ENCODE results near the gene THRAP3.

The THRAP3 gene

DNA sequence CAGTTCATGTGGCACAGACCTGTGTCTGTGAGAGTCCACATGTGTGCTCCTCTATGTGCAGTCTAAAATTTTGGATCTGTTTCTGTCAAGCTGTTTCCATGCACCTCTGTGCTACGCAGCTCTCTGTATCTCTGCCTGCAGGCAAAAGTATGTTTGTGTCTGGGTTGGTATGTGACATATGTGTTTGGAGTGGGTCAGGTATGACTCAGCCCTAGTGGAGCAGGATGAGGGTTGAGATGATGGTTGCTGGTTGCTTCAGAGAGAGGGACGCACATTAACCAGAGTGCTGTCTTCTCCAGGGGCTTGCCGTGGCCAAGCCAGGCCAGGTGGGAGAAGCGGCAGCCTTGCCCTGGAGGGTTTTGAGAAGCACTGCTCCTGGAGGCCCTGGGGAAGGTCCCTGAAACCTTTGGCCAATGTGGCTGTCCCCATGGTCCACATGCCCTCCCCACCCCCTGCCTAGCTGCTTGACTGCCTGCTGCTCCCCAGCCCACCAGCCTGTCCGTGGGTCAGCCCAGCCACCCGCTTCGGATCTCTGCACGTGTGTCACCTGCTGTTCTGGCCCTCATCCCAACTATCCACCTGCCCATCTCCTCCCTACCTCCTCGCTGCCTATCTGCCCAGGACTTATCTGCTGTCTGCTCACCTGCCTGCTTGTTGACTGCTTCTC is 103.3 kb downstream of the THRAP3 start:
- DNase-seq: peak; percentile 60

DNA sequence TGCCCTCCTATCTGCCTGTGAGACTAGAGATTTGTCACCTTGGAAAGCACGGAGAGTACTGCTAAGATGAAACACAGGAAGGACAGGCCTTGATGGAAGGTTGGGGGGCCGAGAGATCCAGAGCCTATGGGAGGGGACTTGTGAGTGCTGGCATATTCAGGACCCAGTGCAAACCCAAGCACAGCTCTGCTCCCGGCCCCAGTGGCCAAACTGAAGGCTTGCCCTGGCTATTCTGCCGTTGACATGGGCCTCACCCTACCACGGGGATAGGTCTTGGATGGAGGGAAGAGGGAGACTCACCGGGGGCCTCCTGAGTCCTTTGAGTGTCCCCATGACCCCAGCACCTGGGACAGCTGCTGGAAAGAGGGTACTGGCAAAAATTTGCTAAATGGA is 103.8 kb downstream of the THRAP3 start:
- DNase-seq: no peak

DNA sequence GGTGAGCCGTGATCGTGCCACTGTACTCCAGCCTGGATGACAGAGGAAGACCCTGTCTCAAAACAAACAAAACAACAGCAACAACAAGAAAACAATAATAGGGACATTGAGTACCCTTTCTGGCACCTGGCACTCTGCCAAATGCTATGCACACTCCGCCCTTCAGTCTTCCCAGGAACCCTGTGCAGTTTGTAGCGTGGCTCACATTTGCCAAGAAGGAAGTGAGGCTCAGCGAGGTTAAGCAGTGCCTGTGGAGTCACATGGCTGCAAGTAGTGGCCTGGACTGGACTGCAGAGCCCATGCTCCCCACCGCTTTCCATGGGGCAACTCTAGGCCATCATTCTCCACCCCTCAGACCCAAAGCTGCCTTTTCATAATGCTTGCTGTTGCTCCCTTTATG is 104.5 kb downstream of the THRAP3 start:
- DNase-seq: no peak

DNA sequence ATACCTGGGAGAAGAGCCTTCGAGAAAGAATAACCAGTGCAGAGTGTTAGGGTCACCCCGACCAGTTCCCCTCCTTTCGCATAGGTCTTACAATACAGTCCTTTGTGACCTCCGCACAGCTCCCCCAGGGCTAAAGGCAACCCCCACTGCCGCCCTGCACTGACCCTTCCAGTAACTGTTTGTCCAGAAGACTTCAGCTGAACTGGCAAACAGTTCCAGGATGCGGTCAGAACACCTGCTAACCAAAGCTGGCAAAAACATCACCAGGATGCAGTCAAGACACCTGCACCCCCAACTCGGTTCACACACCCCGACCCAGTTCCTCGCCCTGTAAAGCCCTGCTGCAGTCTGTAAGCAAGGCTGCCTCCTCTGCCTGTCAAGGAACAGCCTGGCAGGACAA is 105.6 kb downstream of the THRAP3 start:
- DNase-seq: no peak

DNA sequence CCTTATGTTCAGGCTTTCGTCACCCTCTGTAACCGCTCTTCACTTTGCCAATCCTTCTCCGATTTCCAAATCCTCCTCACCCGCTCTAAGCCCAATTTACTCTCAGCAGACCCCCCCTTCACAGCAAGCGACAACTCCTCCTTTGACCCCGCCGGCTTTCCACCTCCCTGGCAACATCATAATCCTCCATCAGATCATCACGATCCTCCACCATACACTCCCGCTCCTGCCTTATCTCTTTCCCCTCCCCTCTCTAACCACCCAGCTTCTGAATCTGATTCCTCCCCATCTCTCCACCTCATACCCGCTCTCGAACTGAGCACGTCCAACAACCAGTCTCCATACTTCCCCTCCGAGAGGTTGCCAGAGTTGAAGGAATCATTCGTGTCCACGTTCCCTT is 106.7 kb downstream of the THRAP3 start:
- no peak for DNase-seq

DNA sequence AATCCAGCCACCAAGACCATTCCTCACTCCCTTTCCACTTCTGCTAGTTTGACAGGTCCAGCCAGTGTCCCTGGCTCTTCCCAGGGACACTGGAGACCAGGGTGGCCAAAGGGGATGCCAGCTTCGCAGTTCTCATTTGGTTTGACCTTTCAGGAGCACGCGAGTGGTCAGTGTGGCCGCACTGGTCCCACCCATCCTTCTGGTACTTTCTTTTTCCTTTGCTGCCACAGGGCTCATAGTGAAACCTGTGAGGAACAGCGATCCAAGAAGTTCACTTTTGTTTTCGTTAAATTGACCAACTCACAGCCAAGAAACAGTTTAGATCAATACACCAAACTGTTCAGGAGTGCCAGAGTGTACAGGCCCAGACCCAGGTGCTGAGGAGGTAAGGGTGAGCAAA is 113.6 kb downstream of the THRAP3 start:
- no peak for DNase-seq

DNA sequence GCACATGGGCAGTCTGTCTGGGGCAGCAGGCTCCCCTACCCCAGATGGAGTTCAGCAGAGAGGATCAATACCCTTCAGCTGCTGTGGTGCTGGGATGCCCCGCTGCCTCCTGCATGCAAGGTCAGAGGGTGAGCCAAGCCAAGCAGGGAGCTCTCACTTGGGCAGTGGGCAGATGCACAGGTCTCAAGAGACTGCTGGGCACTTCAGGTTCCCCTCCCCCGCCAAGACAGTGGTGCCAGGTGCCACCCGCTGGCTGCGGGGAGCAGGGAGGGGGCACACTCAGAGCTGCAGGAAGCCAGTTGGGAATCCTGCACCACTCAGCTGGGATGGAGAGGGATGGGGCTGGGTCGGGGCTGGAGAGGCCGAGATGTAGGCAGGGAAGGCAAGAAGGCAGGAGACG is 115.0 kb downstream of the THRAP3 start:
- DNase-seq: no peak

DNA sequence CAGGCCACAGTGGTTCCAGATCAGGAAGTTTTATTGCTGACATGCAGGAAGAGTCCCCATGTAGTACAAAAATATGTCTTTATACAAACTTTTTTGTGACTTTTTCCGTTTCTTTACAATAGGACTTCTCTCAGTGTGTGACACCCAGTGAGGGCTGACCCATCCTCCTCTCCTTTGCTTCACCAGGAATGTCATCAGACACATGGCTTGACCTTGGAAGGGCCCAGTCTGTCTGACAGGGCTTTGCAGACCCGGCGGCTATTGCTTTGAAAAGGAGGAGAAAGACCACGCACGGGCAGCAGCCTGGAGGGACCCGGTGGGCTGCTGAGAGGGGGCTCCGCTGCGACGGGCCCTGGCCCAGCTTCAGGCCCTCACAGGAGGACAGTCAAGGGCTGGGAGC is 115.4 kb downstream of the THRAP3 start:
- DNase-seq: no peak

DNA sequence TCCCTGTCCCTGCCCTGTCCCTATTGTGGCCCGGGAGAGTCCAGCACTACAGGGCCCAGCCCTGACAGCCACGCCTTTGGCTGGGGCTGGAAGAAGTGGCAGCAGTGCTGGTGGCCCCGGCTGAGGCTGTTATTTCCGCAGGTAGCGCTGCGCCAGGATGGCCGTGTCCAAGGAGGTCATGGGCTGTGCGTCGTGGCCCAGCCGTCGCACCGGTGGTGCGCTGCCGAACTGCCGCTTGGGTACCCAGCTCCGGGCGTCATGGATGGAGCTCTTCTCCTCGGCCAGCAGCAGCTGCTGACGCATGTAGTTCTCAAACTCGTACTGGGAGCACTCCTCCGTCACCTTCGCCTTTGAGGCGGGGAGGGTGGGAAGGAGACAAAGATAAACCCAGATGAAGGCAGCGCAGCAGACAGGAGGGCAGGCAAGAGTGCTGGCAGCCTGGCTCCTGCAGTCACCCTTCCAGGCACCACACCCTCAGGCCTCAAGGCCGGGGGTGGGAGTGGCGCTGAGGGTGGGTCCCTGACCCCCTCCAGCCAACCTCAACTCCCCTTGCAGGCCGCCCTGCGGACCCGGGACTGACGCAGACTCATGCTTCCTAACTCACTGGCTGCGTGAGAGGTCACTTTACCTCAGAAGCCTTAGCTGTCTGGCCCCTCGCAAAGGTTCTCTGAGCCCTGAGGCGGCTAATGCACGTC is 117.5 kb downstream of the THRAP3 start:
- no peak for DNase-seq

DNA sequence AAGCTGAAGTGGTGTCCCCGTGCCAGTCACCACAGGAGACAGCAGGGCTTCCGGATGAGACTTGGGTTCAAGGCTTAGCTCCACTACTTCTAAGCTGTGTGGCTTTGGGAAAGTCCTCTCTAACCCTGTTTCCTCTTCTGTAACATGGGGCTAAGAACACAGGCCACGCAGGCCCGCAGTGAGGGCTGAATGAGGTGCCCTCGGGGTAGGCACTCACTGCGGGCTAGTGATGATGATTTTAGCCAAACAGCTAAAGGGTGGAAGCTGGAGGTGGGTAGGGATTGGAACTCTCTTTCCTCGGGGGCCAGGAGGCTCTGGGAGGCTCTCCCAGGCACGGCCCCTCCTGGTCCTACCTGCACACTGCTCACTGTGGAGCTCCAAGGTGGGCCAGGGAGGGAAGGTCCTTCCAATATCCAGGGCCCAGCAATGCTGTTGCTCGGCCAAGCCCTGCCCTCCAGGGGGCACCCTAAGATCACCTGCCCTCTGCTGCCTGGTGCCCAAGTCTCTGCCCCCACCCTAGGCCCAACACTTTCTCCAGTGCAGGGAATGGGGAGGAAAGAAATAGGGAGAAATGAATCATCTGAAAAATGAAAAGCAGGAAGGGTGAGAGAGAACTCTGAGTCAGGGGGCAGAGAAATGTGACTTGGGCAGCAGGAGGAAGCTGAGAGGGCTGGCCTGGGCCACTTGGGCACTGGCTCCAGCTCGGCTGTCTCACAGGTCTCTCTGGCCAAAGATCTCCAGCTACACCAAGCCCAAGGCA is 118.4 kb downstream of the THRAP3 start:
- peak; percentile 80 for DNase-seq

DNA sequence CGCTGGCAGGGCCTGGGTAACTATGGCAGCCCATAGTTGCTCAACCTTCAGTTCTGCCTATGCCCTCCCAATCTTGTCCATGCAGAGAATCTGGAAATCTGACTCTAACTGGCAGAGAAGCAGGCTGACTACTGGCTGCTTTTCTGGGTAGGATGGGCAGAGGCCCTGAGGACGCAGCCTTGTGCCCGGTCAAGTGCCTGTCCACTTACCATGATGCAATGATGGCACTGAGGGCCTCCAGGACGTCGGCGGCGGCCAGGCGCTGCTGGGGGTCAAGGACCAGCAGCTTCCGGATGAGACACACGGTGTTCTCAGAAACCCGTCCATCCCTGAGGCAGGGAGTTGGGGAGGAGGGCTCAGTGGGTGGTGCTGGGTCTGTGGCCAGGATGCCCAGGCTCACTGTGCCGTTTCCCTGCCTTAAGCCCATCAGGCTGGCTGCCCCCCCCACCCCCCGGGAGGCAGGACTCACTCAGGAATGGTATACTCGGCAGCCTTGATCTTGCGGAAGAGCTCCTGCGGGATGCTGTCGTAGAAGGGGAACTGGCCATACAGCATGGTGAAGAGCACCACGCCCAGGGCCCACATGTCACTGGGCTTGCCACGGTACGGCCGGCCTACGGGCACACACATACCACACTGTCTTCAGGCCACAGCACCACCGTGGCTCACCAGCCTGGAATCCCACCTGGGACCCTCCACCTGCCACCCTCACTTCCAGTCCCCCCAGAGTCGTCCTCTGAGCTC is 119.6 kb downstream of the THRAP3 start:
- no peak for DNase-seq

DNA sequence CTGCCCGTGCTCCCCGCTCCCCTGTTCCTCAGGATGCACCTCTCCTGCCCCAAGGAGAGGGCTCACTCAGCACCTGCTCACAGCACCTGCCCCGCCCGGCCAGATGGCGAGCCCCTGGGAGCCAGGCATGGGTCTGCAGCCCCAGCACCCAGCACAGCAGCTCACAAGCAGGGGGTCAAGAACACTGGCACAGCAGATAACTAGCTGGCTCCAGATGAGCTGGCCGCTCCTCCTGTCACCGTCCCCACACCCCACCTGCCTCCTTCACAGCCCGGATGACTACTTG is 120.1 kb downstream of the THRAP3 start:
- DNase-seq: no peak

DNA sequence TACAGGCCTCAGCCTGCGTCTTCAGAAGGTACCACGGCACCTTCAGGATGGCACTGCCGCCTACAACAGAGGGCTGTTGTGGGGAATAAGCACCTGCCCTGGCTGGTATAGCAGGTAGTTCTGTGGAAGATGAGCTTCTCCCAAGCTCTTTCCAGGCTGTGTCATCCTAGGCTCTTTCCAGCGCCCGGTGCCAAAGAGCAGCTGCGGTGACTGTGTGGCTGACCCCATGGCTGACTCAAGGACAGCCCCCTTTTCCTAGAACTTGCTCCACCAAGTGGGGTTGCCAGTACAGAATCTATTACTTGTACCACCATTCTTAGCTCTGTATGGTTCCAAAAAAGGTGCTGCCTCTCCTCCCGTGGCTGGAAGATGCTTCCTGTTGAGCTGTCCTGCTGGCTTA is 121.1 kb downstream of the THRAP3 start:
- DNase-seq: no peak

DNA sequence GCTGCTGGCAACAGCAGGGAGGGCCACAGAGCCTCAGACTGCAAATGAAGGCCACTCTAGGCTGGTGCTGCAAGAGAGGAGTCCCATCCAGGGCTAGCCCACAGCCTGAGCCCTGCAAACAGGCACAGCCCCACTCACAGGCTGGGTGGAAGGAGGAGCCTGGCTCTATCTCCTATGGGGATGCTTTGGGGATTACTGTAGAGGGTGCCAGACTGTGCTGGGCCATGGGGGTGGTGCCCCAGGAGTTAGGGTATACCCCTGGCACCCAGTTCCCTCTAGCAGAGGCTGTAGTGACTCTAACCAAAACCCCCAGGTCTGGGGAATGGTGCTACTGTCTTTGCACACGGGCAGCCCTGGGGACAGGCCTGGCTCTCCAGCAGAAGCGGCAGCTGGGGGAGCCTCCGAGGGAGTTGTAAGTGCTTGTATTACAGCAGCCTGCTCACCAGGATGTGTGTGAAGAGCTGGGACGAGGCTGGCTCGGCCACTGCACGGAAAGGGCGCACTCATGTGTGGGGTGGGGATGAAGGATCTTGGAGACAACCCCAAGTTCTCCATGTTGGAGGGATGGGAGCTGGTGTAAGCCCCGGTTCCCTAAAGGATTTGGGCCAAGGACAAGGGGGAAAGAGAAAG is 122.6 kb downstream of the THRAP3 start:
- DNase-seq: no peak

DNA sequence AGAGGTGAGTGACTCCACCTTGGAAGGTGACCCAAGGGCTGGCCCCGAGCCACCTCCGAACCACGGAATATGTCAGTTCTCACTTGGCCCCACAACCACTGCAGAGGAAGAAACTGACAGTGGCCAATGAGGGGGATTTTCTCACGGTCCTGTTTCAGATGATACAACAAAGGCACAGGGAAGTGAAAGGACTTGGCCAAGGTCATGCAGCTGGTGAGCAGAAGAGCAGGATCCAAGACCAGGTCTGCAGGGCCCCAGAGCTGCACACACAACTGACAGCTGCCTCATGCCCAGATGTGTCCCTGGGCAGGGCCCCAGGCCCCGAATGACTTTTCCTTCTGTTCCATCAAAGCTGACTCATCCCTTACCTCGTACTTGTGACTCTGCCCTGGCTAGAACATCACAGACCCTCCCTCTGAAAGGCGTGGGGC is 125.0 kb downstream of the THRAP3 start:
- DNase-seq: peak; percentile 28

DNA sequence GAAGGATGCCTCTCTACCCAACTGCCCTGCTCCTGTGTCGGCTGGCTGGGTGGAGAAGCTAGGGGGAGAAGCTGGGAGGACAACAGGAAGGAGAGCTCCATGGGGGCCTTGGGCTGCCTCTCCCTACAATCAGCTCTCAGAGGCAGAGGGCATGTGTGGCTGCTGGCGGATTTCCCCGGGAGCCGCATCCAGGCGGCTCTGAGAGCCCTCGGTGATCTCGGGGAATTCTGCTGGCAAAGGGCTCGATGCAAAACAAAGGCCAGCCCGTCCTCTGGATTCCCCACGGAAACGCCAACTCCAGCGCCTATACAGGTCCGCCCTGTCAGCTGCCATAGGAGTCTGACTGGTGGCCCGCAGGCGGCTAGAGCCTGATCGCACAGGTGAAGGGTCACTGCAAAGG is 125.6 kb downstream of the THRAP3 start:
- no peak for DNase-seq

DNA sequence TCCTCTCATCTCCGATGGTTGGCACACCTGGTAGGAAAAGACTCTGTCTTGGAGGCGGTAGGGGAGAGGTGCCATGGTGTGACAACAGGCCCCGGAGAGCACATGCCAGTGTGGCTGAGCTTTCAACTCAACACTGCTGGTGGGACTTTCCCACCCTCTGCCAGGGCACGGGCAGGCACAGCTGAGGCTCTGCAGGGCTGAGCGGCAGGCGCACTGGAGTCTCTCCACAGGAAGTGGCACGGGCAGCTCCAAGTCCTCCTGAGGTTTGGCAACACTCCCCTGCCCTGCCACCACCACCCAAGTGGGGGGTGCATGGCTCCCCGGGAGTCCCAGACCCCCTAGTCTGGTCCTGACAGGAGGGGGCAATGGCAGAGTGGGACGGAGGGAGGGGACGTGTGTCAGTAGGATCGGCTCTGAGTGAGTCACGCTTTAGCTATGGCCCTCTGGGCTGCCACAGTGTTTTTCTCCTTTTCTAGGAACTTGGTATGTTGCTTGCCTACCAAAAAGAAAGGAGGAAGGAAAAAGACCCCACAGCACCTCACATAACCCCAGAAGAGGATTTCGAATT is 126.5 kb downstream of the THRAP3 start:
- DNase-seq: peak; percentile 91

DNA sequence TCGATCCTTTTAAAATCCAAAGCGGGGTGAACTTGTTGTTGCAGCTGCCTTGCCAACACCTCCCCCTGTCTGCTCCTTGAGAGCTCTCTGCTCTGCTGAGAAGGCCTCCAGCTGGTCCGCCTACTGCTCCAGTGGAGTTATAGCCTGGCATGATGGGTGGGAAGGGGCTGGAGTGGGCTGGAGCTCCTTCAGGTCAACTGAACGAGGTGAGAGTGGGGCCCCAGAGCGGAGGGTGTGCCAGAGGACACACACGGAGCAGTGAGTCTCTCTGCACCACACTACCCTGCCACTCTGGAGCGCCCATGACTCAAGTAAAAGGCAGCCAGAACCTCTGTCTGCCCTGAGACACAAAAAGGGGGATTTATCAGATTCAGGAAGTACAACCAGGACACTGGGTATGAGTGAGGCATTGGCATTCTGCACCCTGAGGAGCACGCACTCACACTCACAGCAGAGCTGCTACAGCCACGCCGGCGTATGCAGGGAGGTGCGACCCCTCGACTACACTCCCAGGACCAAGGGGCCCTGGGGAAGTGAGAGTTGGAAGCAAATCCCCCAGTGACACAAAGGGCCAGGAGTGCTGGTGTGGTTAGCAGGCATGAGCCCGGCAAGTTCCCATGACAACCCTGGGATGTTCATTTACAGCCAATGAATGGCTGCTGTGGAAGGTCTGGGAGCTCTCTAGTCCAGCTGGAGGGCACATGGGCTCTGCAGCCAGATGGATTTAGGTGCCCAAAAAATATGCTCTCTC is 127.2 kb downstream of the THRAP3 start:
- peak; percentile 93 for DNase-seq

DNA sequence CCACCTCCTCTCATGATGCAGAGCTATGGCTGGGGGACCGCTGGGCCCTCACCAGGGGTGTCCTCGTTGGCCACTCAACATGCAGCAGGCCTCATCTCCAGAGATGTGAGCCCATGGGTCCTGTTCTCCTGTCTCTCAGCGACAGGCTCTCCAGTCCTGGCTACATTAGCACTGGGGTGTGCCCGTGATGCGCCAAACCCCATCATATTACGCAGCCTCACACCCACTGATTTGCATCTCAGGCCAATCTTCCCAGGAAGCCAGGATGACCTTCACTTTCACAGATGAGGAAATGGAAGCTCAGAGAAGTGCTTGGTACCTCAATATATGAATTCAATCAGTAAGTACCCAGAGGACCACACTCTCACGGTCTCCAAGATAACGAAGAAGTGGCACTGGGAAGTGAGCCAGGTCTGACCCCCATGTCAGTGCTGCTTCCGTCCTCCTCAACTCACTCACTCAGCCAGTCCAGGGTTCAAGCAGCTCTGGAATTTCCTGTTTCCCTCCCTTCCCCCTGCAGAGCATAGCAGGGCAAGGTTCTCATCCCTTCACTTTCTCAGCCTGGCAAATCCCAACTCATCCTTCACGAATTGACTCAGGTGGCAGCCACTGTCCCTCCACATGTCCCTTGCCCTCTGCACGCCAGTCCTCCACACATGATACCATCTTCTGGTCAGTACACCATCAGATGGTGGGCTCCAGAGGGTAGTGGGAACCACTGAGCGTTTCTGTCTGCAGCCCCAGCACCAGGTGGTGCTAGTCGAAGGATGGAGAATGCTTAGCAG is 128.1 kb downstream of the THRAP3 start:
- peak; percentile 82 for DNase-seq

DNA sequence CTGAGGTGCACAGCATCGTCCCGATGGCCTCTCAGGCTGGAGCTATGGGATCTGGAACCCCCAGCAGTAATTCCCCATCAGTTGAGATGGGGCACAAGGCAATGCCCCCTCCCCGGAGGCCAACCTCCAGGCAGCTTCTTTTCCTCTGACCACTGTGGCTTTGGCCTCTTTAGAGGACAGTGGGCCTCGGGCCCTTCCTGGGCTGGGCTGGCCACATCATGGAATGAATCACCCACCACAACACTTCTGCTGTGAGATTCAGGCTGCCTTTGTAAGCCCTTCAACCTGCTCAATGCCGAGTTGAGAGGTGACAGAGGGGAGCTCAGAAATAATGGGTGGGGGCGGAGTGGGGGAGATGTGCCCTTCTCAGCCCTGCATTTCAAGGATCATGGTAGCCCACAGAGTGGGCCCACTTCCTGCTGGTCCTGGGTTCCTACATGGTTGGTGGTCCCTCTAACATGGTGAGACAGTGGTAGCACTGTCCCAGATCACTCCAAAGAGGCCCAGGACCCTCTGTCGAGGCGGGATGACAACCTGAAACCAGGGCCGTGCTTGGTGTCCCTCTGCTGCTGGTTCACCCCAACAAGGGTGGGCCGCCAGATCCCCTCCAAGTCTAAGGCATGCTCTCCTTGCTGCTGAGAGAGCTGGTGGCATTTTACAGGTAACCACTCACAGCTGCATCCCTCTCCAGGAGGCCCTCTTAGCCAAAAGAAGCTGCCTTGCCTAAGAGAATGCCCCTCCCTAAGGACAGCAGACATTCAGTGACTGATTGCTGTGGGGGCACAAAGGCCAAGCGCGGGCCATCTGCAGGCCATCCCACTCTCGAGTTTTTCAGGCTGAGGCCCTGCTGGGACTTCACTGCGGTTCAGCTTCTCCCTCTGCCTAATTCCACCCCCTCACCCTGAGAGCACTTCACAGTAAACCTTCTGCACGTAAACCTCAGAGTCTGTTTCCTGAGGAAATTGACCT is 129.0 kb downstream of the THRAP3 start:
- DNase-seq: peak; percentile 41

Data from fibroblast of skin of scalp (primary cell).